Activated naive CD4-positive, alpha-beta T cell treated with anti-CD3 and anti-CD28 coated beads, Interleukin-2, amount 10 ng/mL, durations not matched to agents 7 days and 5 days (primary cell): ENCODE results near the gene IGFL1.
"Not testable (repeated sequence)": the region's sequence is repeated elsewhere in the genome, so short reads cannot be mapped to it uniquely, and the experiment has no call there.

Source experiments
- CTCF ChIA-PET: fragments of 350-600 bp; sonication (Branson Sonifier 250); formaldehyde crosslinking; loops from one replicate; lab custom pipeline; 2021; ENCODE audit warnings: antibody characterized with exemption; lab: Charles Lee
- DNase-seq: peaks from one replicate; pipeline ENCODE4 v3.0.0-alpha.2; 2020
- H3K27ac Mint-ChIP-seq: one replicate; pipeline ENCODE4 v1.8.0; 2021; ENCODE audit warnings: mild to moderate bottlenecking, moderate library complexity, mixed read lengths
- H3K27me3 Mint-ChIP-seq: one replicate; pipeline ENCODE4 v1.8.0; 2021; ENCODE audit warnings: mild to moderate bottlenecking, mixed read lengths
- H3K36me3 Mint-ChIP-seq: one replicate; pipeline ENCODE4 v1.8.0; 2021; ENCODE audit warnings: mixed read lengths
- H3K4me1 Mint-ChIP-seq: one replicate; pipeline ENCODE4 v1.8.0; 2021; ENCODE audit warnings: mixed read lengths
- H3K4me3 Mint-ChIP-seq: one replicate; pipeline ENCODE4 v1.8.0; 2021; ENCODE audit warnings: mild to moderate bottlenecking, moderate library complexity, mixed read lengths
- H3K9me3 Mint-ChIP-seq: one replicate; pipeline ENCODE4 v1.8.0; 2021; ENCODE audit warnings: mixed read lengths

IGFL1 gene

DNA sequence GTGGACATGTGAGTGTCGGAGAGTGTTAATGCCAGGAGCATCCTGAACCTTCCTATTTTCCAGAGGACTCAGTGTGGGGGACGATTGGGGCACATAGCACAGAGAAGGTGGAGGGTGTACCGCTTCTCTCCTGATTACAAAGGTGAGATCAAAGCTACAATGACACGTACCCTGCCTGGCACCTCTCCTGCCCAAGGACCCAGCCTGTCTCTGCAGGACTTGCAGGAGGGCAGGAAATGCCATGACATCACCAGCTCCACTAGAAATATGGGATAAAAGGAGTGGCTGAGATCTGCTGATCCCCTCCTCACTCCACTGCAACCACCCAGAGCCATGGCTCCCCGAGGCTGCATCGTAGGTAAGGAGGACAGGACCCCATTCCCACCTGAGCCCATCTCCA lies at the start of gene IGFL1:
Gene IGFL1, plus strand, starts transcription at position 301 of the 400 bp plus-strand sequence. Its CDS starts 33 bp downstream, at position 334.
- DNase-seq, result no peak
- H3K27ac Mint-ChIP-seq, result no peak within 1 kb of the TSS
- no peak within 1 kb of the TSS for H3K4me3 Mint-ChIP-seq
- CTCF ChIA-PET, result interaction anchor here (1.0 to 1.4 kb wide), 2 partner anchors 10 to 201 kb away, joined by 3 read pairs; no protein-coding TSS in a partner anchor
- no peaks in the 10 kb centered on the region for H3K9me3 Mint-ChIP-seq
- H3K4me1 Mint-ChIP-seq, result peaks cover 8% of the 10 kb centered on the region
- H3K27me3 Mint-ChIP-seq, result peaks cover 37% of the 10 kb centered on the region
- H3K36me3 Mint-ChIP-seq, result no peaks in the 10 kb centered on the region

DNA sequence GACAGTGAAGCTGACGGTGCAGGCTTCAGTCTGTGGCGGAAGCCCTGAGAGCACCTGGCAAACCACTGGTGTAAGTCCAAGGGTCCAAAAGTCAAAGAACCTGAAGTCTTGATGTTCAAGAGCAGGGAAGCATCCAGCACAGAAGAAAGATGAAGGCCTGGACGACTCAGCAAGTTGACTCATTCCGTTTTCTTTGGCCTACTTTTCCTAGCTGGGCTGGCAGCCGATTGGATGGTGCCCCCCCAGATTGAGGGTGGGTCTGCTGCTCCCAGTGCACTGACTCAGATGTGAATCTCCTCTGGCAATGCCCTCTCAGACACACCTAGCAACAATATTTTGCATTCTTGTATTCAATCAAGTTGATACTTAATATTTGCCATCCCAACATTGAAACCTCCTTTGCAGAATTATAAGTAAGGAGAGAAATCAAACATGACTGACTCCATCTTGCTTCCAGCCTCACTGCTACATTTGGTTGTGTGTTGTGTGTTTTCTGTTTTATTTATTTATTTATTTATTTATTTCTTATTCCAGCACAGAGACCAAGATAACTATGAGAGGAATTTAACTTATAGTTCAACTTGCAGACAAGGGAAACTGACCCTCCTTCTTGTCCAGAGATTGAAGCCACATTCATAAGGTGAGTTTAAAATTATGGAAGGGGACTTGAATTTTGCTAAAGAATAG lies 48.7 kb upstream of the IGFL1 start:
- H3K27me3 Mint-ChIP-seq, result peaks cover 52% of the 10 kb centered on the region

DNA sequence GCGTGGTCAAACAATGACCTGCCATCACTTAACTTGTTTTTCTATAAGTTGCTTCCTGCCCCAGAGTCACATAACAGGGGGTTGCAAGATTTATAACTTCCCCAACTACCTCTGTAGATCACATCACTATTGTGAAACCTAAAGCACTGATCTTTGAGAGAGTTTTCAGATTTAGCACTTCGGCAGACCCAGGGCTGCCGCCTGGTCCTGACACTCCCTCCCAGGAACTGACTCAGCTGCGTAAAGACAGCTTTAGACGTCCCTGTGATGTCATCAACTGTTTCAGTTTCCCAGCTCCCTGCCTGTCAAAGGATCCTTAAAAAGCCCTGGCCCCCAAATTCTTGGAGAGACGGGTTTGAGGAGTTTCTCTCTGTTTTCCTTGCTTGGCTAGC lies 48.2 kb upstream of the IGFL1 start:
- no peak overlapping the region for H3K4me3 Mint-ChIP-seq
- no peaks in the 10 kb centered on the region for H3K36me3 Mint-ChIP-seq
- no peak for DNase-seq
- CTCF ChIA-PET, result no interaction called here
- peaks cover 51% of the 10 kb centered on the region for H3K27me3 Mint-ChIP-seq
- no peak overlapping the region for H3K27ac Mint-ChIP-seq
- H3K9me3 Mint-ChIP-seq, result no peaks in the 10 kb centered on the region
- peaks cover 12% of the 10 kb centered on the region for H3K4me1 Mint-ChIP-seq

More for the DNA sequence above, 48.7 kb upstream of the IGFL1 start:
- Mint-ChIP-seq H3K36me3 (no peaks in the 10 kb centered on the region), H3K27ac (no peak overlapping the region), H3K4me3 (no peak overlapping the region), H3K9me3 (no peaks in the 10 kb centered on the region), H3K4me1 (peaks cover 12% of the 10 kb centered on the region)
- CTCF ChIA-PET, result no interaction called here
- DNase-seq, result no peak

DNA sequence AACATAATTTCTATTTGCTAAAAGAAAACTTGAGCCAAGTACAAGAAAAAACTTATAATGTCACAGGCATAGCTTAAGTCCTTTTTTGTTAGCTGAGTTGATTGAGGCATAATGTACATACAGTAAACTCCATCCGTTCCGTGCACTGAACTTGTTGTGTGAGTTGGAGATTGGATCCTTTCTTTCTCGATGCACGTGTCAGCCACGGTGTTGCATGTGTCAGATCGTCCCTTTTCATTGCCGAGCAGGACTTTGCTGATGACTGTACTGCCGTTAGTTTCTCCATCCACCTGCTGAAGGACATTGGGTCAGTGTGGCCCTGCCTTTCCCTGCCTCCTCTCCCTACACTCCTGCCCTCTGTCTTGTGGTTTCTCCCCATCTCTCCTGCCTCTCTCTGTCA lies 47.1 kb upstream of the IGFL1 start:
- H3K4me3 Mint-ChIP-seq, result no peak overlapping the region
- DNase-seq, result no peak
- peaks cover 47% of the 10 kb centered on the region for H3K27me3 Mint-ChIP-seq
- peaks cover 12% of the 10 kb centered on the region for H3K4me1 Mint-ChIP-seq
- no peaks in the 10 kb centered on the region for H3K36me3 Mint-ChIP-seq
- CTCF ChIA-PET, result no interaction called here
- H3K27ac Mint-ChIP-seq, result no peak overlapping the region
- H3K9me3 Mint-ChIP-seq, result no peaks in the 10 kb centered on the region

DNA sequence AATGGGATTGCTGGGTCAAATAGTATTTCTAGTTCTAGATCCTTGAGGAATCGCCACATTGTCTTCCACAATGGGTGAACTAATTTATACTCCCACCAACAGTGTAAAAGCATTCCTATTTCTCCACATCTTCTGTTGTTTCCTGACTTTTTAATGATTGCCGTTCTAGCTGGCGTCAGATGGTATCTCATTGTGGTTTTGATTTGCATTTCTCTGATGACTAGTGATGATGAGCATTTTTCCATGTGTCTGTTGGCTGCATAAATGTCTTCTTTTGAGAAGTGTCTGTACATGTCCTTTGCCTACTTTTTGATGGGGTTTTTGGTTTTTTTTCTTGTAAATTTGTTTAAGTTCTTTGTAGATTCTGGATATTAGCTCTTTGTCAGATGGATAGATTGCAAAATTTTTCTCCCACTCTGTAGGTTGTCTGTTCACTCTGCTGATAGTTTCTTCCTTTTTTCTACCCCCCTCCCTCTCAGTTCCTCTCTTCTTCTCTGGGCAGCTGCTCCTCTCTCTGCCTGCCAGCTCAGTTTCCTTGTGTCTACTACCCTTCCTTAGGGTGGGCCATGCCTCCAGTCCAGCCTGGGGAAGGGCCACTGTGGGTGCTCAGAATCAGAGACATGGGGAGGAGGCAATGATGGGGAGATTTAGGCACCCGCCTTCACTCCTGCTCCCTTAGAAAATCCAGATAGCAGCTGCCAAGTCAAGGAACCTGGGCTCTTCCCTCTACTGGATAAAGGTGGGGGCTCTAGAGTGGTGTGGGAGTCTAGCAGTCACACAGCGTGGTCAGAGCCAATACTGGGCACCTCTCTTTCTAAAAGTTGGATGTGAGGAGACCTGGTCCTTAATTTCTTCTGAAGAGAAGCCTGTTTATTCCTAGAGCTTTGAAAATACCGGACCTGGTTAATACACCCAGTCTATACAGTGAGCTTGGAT lies 44.5 kb upstream of the IGFL1 start:
- H3K9me3 Mint-ChIP-seq, H3K27ac Mint-ChIP-seq, H3K4me3 Mint-ChIP-seq, DNase-seq, H3K36me3 Mint-ChIP-seq: not testable (repeated sequence)
- Mint-ChIP-seq H3K27me3 (peaks cover 51% of the 10 kb centered on the region), H3K4me1 (peaks cover 12% of the 10 kb centered on the region)
- CTCF ChIA-PET, result interaction anchor here (0.6 to 1.7 kb wide), 2 partner anchors 9 to 103 kb away, joined by 3 to 4 read pairs; no protein-coding TSS in a partner anchor

DNA sequence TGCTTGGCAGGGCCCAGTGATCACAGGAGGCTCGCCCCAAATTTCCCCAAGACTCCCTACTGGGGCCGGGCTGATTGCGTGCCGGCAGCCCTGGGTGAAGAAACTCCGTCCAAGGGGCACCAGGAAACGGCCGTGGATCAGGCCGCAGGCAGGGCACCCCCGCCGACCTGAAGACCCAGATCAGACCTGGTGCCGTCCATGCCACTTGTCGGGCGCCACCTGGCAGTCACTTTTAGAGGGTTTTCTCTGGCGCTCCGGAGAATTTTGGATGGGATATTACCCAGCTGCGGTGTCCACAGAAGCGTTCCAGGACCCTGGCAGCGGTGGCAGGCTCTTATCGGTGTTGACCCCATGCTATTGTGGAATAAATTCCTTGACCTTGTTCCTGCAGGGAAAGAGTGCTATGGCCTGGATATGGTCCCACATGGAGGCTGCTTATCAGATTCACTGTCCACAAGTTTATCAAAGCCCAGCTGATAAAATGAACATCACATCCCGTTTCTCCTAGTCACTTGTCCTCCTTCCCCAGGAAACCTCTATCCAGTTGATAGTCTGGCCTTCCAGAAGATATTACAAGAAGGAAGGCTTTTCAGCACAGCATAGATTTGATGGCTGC lies 43.3 kb upstream of the IGFL1 start:
- Mint-ChIP-seq H3K36me3 (no peaks in the 10 kb centered on the region), H3K9me3 (no peaks in the 10 kb centered on the region), H3K4me3 (no peak overlapping the region), H3K27ac (no peak overlapping the region), H3K27me3 (peaks cover 62% of the 10 kb centered on the region), H3K4me1 (peaks cover 11% of the 10 kb centered on the region)
- no peak for DNase-seq
- CTCF ChIA-PET, result interaction anchor here (0.6 kb wide), 1 partner anchor 8 kb away, joined by 3 read pairs; no protein-coding TSS in a partner anchor

DNA sequence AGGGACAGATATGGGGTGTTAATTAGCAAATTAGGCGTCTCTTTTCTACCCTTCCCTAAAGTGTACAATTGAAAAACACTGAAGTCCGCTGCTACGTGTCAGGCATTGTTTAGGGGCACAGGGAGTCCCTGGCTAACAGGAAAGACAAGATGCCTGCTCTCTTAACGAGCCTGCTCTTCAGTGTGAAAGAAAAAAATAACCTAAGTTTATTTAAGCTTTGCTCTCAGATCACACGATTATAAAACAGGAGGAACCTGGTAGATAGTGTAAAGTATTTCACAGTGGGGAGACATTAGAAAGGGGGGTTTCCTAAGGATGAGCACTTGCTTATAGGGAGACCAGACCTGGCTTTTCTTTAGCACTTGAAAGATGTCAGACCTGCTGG lies 42.8 kb upstream of the IGFL1 start:
- H3K4me1 Mint-ChIP-seq, result peaks cover 6% of the 10 kb centered on the region
- H3K9me3 Mint-ChIP-seq, result no peaks in the 10 kb centered on the region
- DNase-seq, result no peak
- H3K36me3 Mint-ChIP-seq, result no peaks in the 10 kb centered on the region
- no peak overlapping the region for H3K4me3 Mint-ChIP-seq
- CTCF ChIA-PET, result no interaction called here
- H3K27ac Mint-ChIP-seq, result no peak overlapping the region
- peaks cover 60% of the 10 kb centered on the region for H3K27me3 Mint-ChIP-seq

DNA sequence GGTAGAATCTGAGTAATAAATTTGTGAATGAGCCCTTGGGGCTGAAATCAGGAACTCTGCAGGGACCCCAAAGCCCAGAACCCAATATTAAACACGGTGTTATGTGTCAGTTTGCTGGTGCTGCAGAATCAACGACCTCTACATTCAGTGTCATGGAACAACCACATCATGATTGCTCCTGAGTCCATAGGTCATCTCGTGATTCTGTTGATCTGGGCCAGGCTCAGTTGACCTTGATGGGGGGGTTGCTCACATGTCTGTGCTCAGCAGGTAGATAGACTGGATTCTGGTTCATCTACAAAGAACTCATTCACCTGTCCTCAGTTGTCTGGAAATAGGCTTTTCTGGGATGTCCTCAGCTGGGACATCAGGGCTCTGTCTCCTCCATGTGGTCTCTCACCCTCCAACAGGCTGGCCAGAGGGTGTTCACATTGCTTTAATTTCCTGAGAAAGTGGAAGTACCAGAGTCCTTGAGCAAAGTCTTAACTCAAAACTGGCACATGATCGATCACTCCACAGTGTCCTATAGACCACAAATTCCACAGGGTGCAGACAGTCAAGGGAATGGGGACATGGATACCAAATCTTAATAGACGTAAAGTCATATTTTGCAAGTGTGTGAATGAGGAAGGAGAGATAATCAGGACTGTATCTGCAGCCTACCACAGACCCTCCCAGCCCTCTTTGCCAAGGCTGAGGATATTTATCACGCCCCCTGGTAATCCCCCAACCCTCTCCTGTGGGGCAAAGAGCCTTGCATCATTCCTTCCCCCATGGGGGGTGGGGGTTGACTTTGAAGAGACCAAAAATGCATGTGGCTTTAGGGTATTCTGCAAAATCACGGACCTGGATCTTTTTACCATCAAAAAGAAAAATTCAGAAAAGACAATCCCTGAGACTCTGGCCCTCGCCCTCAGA lies 39.3 kb upstream of the IGFL1 start:
- Mint-ChIP-seq H3K27ac (no peak overlapping the region), H3K36me3 (no peaks in the 10 kb centered on the region), H3K4me1 (no peaks in the 10 kb centered on the region), H3K9me3 (no peaks in the 10 kb centered on the region), H3K4me3 (no peak overlapping the region), H3K27me3 (peaks cover 63% of the 10 kb centered on the region)
- CTCF ChIA-PET, result interaction anchor here (0.9 to 2.3 kb wide), 4 partner anchors 17 to 164 kb away, joined by 4 to 26 read pairs (median 6); no protein-coding TSS in a partner anchor
- no peak for DNase-seq

DNA sequence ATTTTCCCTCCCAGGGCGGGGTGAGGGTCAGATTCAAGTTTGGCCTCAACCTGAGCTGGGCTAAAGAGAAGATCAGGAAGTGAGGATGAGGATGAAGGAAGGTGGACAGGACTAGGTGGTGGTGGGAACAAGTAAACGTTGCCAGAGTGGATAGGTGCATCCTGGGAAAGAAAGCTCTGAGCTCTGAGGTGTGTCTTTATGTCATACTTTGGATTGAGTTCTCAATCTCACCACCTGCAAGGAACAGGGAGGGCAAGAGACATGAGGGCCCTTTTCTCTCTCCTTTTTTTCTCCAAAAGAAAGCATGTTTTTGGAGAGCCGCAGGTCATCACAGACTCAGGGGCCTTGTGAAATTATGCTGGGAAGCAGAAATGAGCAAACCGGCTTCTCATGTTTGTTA lies 38.2 kb upstream of the IGFL1 start:
- no peaks in the 10 kb centered on the region for H3K36me3 Mint-ChIP-seq
- no peak overlapping the region for H3K4me3 Mint-ChIP-seq
- CTCF ChIA-PET, result interaction anchor here (0.9 to 1.1 kb wide), 2 partner anchors 74 to 163 kb away, joined by 3 to 5 read pairs; no protein-coding TSS in a partner anchor
- no peak for DNase-seq
- H3K9me3 Mint-ChIP-seq, result no peaks in the 10 kb centered on the region
- no peaks in the 10 kb centered on the region for H3K4me1 Mint-ChIP-seq
- no peak overlapping the region for H3K27ac Mint-ChIP-seq
- peaks cover 64% of the 10 kb centered on the region for H3K27me3 Mint-ChIP-seq

DNA sequence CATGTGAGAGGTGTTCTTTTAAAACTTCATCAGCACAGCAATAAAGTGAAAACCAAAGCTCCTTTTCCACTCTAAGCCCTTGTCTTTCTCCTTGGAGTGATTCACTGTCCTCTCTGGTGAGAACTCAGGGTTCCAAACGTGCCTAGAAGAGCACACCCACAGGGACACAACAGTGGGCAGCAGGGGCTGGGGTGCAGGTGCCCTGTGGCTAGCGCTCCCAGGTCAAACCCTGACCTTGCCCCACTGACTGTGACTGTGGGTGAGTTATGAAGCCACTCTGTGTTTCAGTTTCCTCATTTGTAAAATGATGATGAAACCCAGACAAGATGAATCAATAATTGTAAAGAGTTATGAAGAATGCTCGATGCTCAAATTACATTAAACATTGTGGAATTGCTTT lies 37.6 kb upstream of the IGFL1 start:
- no peak for DNase-seq
- Mint-ChIP-seq H3K9me3 (no peaks in the 10 kb centered on the region), H3K36me3 (no peaks in the 10 kb centered on the region), H3K4me1 (no peaks in the 10 kb centered on the region), H3K4me3 (no peak overlapping the region), H3K27me3 (peaks cover 70% of the 10 kb centered on the region), H3K27ac (no peak overlapping the region)
- CTCF ChIA-PET, result interaction anchor here (0.5 to 1.1 kb wide), 3 partner anchors 73 to 290 kb away, joined by 3 to 5 read pairs (median 3); no protein-coding TSS in a partner anchor

DNA sequence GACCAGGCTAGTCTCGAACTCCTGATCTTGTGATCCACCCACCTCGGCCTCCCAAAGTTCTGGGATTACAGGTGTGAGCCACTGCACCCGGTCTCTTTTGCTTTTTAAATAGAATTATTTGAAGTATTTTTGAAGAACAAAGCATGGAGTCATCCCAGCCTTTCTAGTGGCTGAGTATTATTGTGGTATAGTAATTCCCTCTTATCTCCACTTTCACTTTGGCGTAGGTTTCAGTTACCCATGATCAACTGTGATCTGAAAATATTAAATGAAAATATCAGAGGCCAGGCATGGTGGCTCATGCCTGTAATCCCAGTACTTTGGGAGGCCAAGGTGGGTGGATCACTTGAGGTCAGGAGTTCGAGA lies 36.9 kb upstream of the IGFL1 start:
- H3K9me3 Mint-ChIP-seq, CTCF ChIA-PET, H3K4me1 Mint-ChIP-seq, H3K27ac Mint-ChIP-seq, H3K4me3 Mint-ChIP-seq, DNase-seq, H3K36me3 Mint-ChIP-seq: not testable (repeated sequence)
- H3K27me3 Mint-ChIP-seq, result peaks cover 76% of the 10 kb centered on the region

DNA sequence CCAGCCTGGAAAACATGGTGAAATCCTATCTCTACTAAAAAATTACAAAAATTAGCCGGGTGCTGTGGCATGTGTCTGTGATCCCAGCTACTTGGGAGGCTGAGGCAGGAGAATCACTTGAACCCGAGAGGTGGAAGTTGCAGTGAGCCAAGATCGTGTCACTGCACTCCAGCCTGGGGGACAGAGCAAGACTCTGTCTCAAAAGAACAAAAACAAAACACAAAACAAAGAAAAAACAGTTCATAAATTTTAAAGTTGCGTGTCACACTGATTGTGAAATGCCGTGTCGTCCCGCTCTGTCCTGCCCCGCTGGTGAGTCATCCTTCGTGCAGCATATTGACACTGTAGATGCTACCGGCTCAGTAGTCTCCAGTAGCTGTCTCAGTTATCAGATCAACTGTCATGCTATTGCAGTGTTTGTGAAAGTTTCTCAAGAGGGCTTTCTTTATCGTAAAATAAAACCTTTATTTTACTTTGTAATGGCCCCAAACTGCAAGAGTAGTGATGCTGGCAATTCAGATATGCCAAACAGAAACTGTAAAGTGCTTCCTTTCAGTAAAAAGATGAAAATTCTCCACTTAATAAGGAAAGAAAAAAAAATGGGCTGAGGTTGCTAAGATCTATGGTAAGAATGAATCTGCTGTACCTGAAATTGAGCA lies 36.4 kb upstream of the IGFL1 start:
- Mint-ChIP-seq H3K4me3 (no peak overlapping the region), H3K36me3 (no peaks in the 10 kb centered on the region)
- CTCF ChIA-PET, result no interaction called here

DNA sequence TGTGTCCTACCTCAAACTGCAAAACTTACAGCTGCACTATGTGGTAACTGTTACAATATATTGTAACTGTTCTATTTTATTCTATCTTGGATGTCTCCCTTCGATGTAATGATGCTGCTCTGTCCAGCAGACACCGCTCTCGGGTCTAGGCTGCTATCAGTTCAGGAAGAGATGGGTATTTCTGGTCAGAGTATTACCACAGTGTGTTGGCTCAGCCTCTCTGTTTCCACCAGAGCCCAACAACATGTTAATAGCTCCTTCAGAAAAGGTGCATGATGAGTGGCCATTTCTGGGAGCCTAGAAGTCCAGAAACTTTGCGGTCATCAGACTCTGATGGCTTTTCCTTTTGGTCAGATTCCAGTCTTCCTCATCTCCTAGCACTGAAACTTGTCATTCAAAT lies 35.9 kb upstream of the IGFL1 start:
- CTCF ChIA-PET, result interaction anchor here (0.8 kb wide), 1 partner anchor 165 kb away, joined by 4 read pairs; no protein-coding TSS in a partner anchor
- Mint-ChIP-seq H3K9me3 (no peaks in the 10 kb centered on the region), H3K27me3 (peaks cover 73% of the 10 kb centered on the region), H3K36me3 (no peaks in the 10 kb centered on the region), H3K4me3 (no peak overlapping the region), H3K27ac (no peak overlapping the region), H3K4me1 (no peaks in the 10 kb centered on the region)
- DNase-seq, result no peak

More for the DNA sequence above, 36.4 kb upstream of the IGFL1 start:
- no peak for DNase-seq
- no peaks in the 10 kb centered on the region for H3K4me1 Mint-ChIP-seq
- H3K27ac Mint-ChIP-seq, result no peak overlapping the region
- H3K27me3 Mint-ChIP-seq, result peaks cover 76% of the 10 kb centered on the region
- H3K9me3 Mint-ChIP-seq, result no peaks in the 10 kb centered on the region
